Endodermal cell (in vitro differentiated cells): ENCODE data around the gene MAP3K6. TPM values are rescaled to one million over a fixed set of nuclear protein-coding genes. Genes with fewer than 3 reads are reported as not detected.

Source experiments
- DNase-seq: peaks from one replicate; pipeline ENCODE4 v3.0.0-alpha.2; 2017
- H3K27ac ChIP-seq: 2 replicates; pipeline ENCODE4 v1.5.1; 2013; ENCODE audit warnings: mild to moderate bottlenecking, low read depth, low read length, moderate library complexity
- H3K27me3 ChIP-seq: 2 replicates; pipeline ENCODE4 v1.6.1; 2013; ENCODE audit warnings: mild to moderate bottlenecking, low read length, moderate library complexity; ENCODE audit not compliant: insufficient read depth, control insufficient read depth, poor library complexity, severe bottlenecking
- H3K36me3 ChIP-seq: 2 replicates; pipeline ENCODE4 v1.7.0; 2013; ENCODE audit warnings: mild to moderate bottlenecking, low read length, moderate library complexity; ENCODE audit not compliant: control insufficient read depth, insufficient read depth
- H3K4me1 ChIP-seq: one replicate; pipeline ENCODE4 v1.7.0; 2013; ENCODE audit warnings: low read length; ENCODE audit not compliant: control insufficient read depth, insufficient read depth
- H3K4me3 ChIP-seq: 2 replicates; pipeline ENCODE4 v1.5.1; 2013; ENCODE audit warnings: mild to moderate bottlenecking, low read length, moderate library complexity
- H3K9ac ChIP-seq: 2 replicates; pipeline ENCODE4 v1.6.1; 2013; ENCODE audit warnings: mild to moderate bottlenecking, low read length, moderate library complexity; ENCODE audit not compliant: poor library complexity, severe bottlenecking; ENCODE audit errors: extremely low read depth
- H3K9me3 ChIP-seq: 2 replicates; pipeline ENCODE4 v1.6.1; 2013; ENCODE audit warnings: mild to moderate bottlenecking, low read length, moderate library complexity; ENCODE audit not compliant: control insufficient read depth
- H3K27ac Mint-ChIP-seq: 2 replicates; pipeline ENCODE4 v1.8.0; 2020; ENCODE audit warnings: mixed read lengths
- H3K27me3 Mint-ChIP-seq: 2 replicates; pipeline ENCODE4 v1.8.0; 2021; ENCODE audit warnings: mild to moderate bottlenecking, mixed read lengths; ENCODE audit not compliant: insufficient read depth
- H3K36me3 Mint-ChIP-seq: 2 replicates; pipeline ENCODE4 v1.8.0; 2020; ENCODE audit warnings: low read depth, mixed read lengths
- H3K4me1 Mint-ChIP-seq: 2 replicates; pipeline ENCODE4 v1.8.0; 2020; ENCODE audit warnings: mixed read lengths
- H3K4me3 Mint-ChIP-seq: 2 replicates; pipeline ENCODE4 v1.8.0; 2020; ENCODE audit warnings: mild to moderate bottlenecking, moderate library complexity, mixed read lengths
- H3K9me3 Mint-ChIP-seq: 2 replicates; pipeline ENCODE4 v1.8.0; 2020; ENCODE audit warnings: mild to moderate bottlenecking, mixed read lengths
- CTCF ChIP-seq: fragments of 200-600 bp; sonication (generic); conservative IDR thresholded peaks from 2 replicates; pipeline ENCODE4 v1.5.0; 2021; ENCODE audit warnings: antibody characterized with exemption, mild to moderate bottlenecking
- WGBS, 2 experiments: methylation state at CpG; one replicate each; pipeline versions ENCODE4 v1.1.5 to v1.1.7; 2013; ENCODE audit warnings: missing lambda C conversion rate in 2 of 2, mixed read lengths in 1 of 2; ENCODE audit not compliant: insufficient coverage in 1 of 2, insufficient read length in 1 of 2; 5-methylcytosine and 5-hydroxymethylcytosine counted together
- total RNA-seq, 2 donors: library from RNA; stranded (reverse); fragmentation: NEBNext Ultra II Directional in 1 of 2; extraction: Animal tissue kit (Norgen Biotek cat#: 25700) in 1 of 2; gene quantifications; 2 replicates in 1 of 2; 3 replicates in 1 of 2; pipeline ENCODE4 v1.2.1, GENCODE V29; 2021

MAP3K6 gene
- total RNA-seq, 2 donors from 2014 or later = 6.6 to 11.5 TPM

GRCh38 chr1:27397749-27398148 is 31.0 kb upstream of the MAP3K6 start:
- no peaks in the 10 kb centered on the region for H3K27me3 ChIP-seq
- Mint-ChIP-seq H3K9me3 (no peaks in the 10 kb centered on the region), H3K36me3 (no peaks in the 10 kb centered on the region), H3K4me1 (peaks cover 36% of the 10 kb centered on the region), H3K27me3 (no peaks in the 10 kb centered on the region), H3K4me3 (no peak overlapping the region), H3K27ac (peak overlapping the region; percentile 48)
- H3K27ac ChIP-seq = no peak overlapping the region
- H3K4me1 ChIP-seq = peaks cover 14% of the 10 kb centered on the region
- no peaks in the 10 kb centered on the region for H3K36me3 ChIP-seq
- WGBS, 2 experiments = 77 to 83% methylated on average over 1 to 7 of the region's 7 CpGs
- no peak overlapping the region for H3K4me3 ChIP-seq
- no peaks in the 10 kb centered on the region for H3K9me3 ChIP-seq
- H3K9ac ChIP-seq = no peak overlapping the region
- no peak for TF ChIP-seq CTCF
- DNase-seq = peak; percentile 68

- peak overlapping the region; percentile 30 for H3K27ac Mint-ChIP-seq
- Histone ChIP-seq H3K36me3 (no peaks in the 10 kb centered on the region), H3K27ac (no peak overlapping the region), H3K4me1 (peaks cover 14% of the 10 kb centered on the region), H3K9me3 (no peaks in the 10 kb centered on the region), H3K9ac (no peak overlapping the region), H3K27me3 (no peaks in the 10 kb centered on the region), H3K4me3 (no peak overlapping the region)
- H3K9me3 Mint-ChIP-seq = no peaks in the 10 kb centered on the region
- H3K36me3 Mint-ChIP-seq = no peaks in the 10 kb centered on the region
- peaks cover 34% of the 10 kb centered on the region for H3K4me1 Mint-ChIP-seq
- no peak overlapping the region for H3K4me3 Mint-ChIP-seq
- TF ChIP-seq CTCF = no peak
- no peaks in the 10 kb centered on the region for H3K27me3 Mint-ChIP-seq
- peak; percentile 49 for DNase-seq
- 92% methylated on average over 2 to 3 of the region's 3 CpGs for WGBS, 2 experiments
Observed at GRCh38 chr1:27397110-27397509, 30.3 kb upstream of the MAP3K6 start.

- H3K9me3 Mint-ChIP-seq = no peaks in the 10 kb centered on the region
- Histone ChIP-seq H3K9me3 (no peaks in the 10 kb centered on the region), H3K4me1 (peaks cover 14% of the 10 kb centered on the region), H3K27me3 (no peaks in the 10 kb centered on the region), H3K9ac (no peak overlapping the region), H3K4me3 (no peak overlapping the region), H3K36me3 (no peaks in the 10 kb centered on the region), H3K27ac (no peak overlapping the region)
- H3K4me1 Mint-ChIP-seq = peaks cover 37% of the 10 kb centered on the region
- H3K27ac Mint-ChIP-seq = peak overlapping the region; percentile 81
- DNase-seq = peak; percentile 95
- no peak overlapping the region for H3K4me3 Mint-ChIP-seq
- no peaks in the 10 kb centered on the region for H3K36me3 Mint-ChIP-seq
- no peaks in the 10 kb centered on the region for H3K27me3 Mint-ChIP-seq
- WGBS, 2 experiments = 6 to 13% methylated on average over 6 to 9 of the region's 10 CpGs
- peak; percentile 97 for TF ChIP-seq CTCF
Observed at GRCh38 chr1:27395441-27396195, 28.9 kb upstream of the MAP3K6 start.
